Measurements from ENCODE around the gene PRSS48.

DNA sequence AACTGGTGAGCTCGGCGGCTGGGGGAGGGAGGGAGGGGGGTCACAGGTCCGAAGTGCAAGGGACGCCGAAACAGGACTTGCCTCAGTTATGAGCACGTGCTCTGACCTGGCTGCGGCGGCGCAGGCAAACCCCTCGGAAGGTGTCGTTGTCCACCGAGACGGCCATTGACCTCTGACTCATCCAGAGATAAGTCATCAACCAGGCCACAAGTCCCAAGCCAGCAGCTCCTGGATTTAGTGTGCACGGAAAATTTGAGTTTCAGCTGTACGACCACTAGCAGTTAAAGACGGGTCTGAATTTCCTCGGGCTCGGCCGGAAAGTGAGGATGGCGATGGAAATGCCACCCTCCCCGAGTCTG lies 47.8 kb downstream of the PRSS48 start:
- TF ChIP-seq, protein P1, sequence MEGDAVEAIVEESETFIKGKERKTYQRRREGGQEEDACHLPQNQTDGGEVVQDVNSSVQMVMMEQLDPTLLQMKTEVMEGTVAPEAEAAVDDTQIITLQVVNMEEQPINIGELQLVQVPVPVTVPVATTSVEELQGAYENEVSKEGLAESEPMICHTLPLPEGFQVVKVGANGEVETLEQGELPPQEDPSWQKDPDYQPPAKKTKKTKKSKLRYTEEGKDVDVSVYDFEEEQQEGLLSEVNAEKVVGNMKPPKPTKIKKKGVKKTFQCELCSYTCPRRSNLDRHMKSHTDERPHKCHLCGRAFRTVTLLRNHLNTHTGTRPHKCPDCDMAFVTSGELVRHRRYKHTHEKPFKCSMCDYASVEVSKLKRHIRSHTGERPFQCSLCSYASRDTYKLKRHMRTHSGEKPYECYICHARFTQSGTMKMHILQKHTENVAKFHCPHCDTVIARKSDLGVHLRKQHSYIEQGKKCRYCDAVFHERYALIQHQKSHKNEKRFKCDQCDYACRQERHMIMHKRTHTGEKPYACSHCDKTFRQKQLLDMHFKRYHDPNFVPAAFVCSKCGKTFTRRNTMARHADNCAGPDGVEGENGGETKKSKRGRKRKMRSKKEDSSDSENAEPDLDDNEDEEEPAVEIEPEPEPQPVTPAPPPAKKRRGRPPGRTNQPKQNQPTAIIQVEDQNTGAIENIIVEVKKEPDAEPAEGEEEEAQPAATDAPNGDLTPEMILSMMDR (IDR thresholded peaks at IDR 0.05) = no peak
- peak in 1 of 2 donors; percentile 54 for TF ChIP-seq POLR2A (IDR thresholded peaks at IDR 0.05)
